GM12873 (cell line): ENCODE data around the gene PTPN13.

Experiments
- CTCF ChIP-seq: IDR thresholded peaks from 2 replicates; pipeline ENCODE4 v1.5.1; 2012; ENCODE audit warnings: low read depth, mild to moderate bottlenecking, moderate library complexity, low read length, control low read depth; ENCODE audit not compliant: insufficient read depth; ENCODE audit errors: missing control alignments

The PTPN13 gene

GRCh38 chr4:86759298-86759697, 165.2 kb downstream of the PTPN13 start:
- no peak for TF ChIP-seq CTCF

GRCh38 chr4:86762649-86763048, 168.5 kb downstream of the PTPN13 start:
- no peak for TF ChIP-seq CTCF

GRCh38 chr4:86769794-86770193, 175.7 kb downstream of the PTPN13 start:
- TF ChIP-seq CTCF, result no peak

- TF ChIP-seq CTCF, result no peak
Observed at GRCh38 chr4:86771141-86771540, 177.0 kb downstream of the PTPN13 start.

- TF ChIP-seq CTCF, result no peak
Observed at GRCh38 chr4:86775061-86775460, 180.9 kb downstream of the PTPN13 start.

- no peak for TF ChIP-seq CTCF
Observed at GRCh38 chr4:86778175-86778574, 184.1 kb downstream of the PTPN13 start.

- no peak for TF ChIP-seq CTCF
Observed at GRCh38 chr4:86788826-86789225, 194.7 kb downstream of the PTPN13 start.

- TF ChIP-seq CTCF, result peak; percentile 19
Observed at GRCh38 chr4:86791126-86791525, 197.0 kb downstream of the PTPN13 start.
